ENCODE data around the gene FAM43A. TPM values are rescaled to one million over a fixed set of nuclear protein-coding genes. Genes with fewer than 3 reads are reported as not detected.

The FAM43A gene
- total and polyA plus RNA-seq, 12 donors: 8.9 to 61.7 (median 17.8) TPM

DNA sequence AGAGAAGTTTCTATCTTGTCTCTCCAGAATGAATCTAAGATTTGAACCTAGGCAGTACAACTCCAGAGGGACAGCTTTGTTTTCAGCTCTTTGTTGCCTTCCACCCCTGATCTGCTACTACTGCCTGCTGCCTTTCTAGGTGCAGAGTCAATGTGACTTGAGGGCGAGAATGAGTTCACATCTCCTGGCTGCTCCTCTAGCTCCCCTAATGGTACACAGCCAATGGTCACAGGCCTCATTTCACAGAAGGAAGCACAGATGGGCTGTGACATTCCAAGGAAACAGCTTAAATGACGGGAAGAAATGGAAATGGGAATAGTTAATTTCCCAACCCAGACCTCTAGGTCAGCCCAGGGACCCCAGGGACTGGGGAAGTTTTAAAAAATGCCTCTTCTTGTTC lies 32.4 kb downstream of the FAM43A start:
- H3K27ac ChIP-seq: no peak overlapping the region
- H3K4me1 ChIP-seq: peaks cover 0 to 5% (median 0%) of the 10 kb centered on the region in 9 donors
- DNase-seq: no peak
- intact Hi-C loops (cut with DNase I): no loop called here
- TF ChIP-seq, protein P1, sequence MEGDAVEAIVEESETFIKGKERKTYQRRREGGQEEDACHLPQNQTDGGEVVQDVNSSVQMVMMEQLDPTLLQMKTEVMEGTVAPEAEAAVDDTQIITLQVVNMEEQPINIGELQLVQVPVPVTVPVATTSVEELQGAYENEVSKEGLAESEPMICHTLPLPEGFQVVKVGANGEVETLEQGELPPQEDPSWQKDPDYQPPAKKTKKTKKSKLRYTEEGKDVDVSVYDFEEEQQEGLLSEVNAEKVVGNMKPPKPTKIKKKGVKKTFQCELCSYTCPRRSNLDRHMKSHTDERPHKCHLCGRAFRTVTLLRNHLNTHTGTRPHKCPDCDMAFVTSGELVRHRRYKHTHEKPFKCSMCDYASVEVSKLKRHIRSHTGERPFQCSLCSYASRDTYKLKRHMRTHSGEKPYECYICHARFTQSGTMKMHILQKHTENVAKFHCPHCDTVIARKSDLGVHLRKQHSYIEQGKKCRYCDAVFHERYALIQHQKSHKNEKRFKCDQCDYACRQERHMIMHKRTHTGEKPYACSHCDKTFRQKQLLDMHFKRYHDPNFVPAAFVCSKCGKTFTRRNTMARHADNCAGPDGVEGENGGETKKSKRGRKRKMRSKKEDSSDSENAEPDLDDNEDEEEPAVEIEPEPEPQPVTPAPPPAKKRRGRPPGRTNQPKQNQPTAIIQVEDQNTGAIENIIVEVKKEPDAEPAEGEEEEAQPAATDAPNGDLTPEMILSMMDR (IDR thresholded peaks at IDR 0.05): no peak
- H3K4me3 ChIP-seq: no peak overlapping the region
- ATAC-seq: no peak
- WGBS, 2 donors: 75% methylated on average over 2 of the region's 2 CpGs
- H3K27me3 ChIP-seq: no peaks in the 10 kb centered on the region
- no peaks in the 10 kb centered on the region for H3K9me3 ChIP-seq
- no peaks in the 10 kb centered on the region for H3K36me3 ChIP-seq

DNA sequence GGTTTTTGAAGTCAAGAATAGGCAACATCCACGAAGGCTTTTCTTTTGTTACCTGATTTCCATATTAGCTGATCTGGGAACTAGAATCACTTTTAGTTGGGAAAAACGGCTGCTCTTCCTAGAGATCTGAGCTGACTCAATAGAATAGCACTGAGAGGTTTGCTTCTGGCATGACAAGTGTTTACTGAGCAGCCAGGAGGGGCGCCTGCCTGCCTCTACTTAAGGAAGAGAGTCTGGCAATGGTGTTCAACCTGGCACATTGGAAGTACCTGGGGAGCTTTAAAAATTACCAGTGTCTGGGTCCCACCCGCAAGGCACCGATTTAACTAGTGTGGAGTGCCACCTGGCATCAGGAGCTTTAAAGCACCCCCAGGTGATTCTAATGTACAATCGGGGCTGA lies 34.4 kb downstream of the FAM43A start:
- Histone ChIP-seq H3K27me3 (no peaks in the 10 kb centered on the region), H3K9me3 (no peaks in the 10 kb centered on the region), H3K4me3 (no peak overlapping the region), H3K27ac (no peak overlapping the region), H3K4me1 (no peaks in the 10 kb centered on the region), H3K36me3 (no peaks in the 10 kb centered on the region)
- WGBS, 2 donors: 92 to 95% methylated on average over 6 of the region's 6 CpGs
- TF ChIP-seq, protein P1 (IDR thresholded peaks at IDR 0.05): no peak
- no peak for DNase-seq
- no peak for ATAC-seq
- intact Hi-C loops (cut with DNase I): no loop called here

DNA sequence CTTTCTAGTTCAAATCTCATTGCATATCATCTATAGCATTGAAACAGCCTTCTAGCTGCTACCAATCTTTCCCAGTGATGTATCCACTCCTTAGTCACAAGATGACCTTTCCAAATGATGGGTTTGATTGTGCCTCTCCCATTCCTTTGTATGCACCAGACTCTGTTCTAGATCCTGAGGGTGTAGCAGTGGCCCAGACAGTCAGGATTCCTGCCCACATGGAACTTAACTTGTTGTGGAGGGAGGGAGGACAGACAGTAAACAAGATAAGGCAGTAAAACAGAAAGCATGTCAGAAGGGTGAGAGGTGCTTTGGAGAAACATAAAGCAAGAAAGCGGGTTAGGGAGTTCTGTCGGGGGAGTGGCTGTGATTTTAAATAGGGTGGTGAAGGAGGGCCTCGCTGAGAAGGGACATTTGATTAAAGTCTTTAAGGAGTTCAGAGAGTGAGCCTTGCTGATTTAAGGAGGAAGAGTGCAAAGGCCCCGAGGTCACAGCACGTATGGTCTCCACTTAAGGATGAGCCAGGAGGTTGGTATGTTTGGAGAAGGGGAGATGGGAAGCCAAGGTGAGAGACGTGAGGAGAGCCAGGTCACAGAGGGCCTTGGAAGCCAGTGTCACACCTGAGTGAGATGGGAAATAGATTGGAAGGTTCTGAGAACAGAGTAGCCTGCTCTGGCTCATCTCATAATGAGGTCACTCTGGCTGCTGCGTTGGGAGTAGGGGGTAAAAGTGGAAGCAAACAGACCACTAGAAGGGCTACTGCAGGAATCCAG lies 38.3 kb downstream of the FAM43A start:
- Histone ChIP-seq H3K4me1 (no peaks in the 10 kb centered on the region), H3K27me3 (no peaks in the 10 kb centered on the region), H3K9me3 (no peaks in the 10 kb centered on the region), H3K4me3 (no peak overlapping the region), H3K36me3 (no peaks in the 10 kb centered on the region), H3K27ac (no peak overlapping the region)
- intact Hi-C loops (cut with DNase I): no loop called here
- TF ChIP-seq, protein P1 (IDR thresholded peaks at IDR 0.05): no peak
- ATAC-seq (no peak), DNase-seq (no peak)
- 59 to 79% methylated on average over 7 of the region's 7 CpGs for WGBS, 2 donors

DNA sequence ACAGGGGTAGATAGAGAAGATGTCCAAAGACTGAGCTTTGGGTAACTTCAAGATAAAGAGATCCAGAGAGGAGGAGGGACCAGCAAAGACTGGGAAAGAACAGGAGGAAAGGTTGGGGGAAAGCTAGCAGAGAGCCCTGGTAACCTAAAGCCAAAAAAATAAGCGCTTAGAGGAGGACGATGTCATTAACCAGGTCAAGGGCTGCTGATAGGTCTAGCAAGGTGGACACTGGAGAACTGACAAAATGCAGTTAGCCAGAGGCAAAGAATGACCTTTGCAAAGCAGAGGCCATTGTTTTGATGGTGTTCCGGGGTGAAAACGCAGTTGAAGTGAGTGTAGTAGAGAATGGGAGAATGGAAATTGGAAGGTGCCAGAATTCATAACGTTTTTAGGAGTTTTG lies 39.7 kb downstream of the FAM43A start:
- no peak for ATAC-seq
- intact Hi-C loops (cut with DNase I): no loop called here
- Histone ChIP-seq H3K27me3 (no peaks in the 10 kb centered on the region), H3K9me3 (no peaks in the 10 kb centered on the region), H3K4me3 (no peak overlapping the region), H3K27ac (no peak overlapping the region), H3K36me3 (no peaks in the 10 kb centered on the region), H3K4me1 (no peaks in the 10 kb centered on the region)
- no peak for DNase-seq
- TF ChIP-seq, protein P1 (IDR thresholded peaks at IDR 0.05): no peak
- WGBS, 2 donors: 49 to 71% methylated on average over 5 of the region's 5 CpGs

Data from heart right ventricle (tissue), 16 donors.